Activated T-cell treated with anti-CD3 and anti-CD28 coated beads for 1 hour (primary cell): Measurements from ENCODE around the gene REEP3.
"Not testable (repeated sequence)": the region's sequence is repeated elsewhere in the genome, so short reads cannot be mapped to it uniquely, and the experiment has no call there.

Experiments used
- DNase-seq: peaks from one replicate; pipeline ENCODE4 v3.0.0-alpha.2; 2020; ENCODE audit warnings: low read depth

Gene REEP3, protein sequence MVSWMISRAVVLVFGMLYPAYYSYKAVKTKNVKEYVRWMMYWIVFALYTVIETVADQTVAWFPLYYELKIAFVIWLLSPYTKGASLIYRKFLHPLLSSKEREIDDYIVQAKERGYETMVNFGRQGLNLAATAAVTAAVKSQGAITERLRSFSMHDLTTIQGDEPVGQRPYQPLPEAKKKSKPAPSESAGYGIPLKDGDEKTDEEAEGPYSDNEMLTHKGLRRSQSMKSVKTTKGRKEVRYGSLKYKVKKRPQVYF

DNA sequence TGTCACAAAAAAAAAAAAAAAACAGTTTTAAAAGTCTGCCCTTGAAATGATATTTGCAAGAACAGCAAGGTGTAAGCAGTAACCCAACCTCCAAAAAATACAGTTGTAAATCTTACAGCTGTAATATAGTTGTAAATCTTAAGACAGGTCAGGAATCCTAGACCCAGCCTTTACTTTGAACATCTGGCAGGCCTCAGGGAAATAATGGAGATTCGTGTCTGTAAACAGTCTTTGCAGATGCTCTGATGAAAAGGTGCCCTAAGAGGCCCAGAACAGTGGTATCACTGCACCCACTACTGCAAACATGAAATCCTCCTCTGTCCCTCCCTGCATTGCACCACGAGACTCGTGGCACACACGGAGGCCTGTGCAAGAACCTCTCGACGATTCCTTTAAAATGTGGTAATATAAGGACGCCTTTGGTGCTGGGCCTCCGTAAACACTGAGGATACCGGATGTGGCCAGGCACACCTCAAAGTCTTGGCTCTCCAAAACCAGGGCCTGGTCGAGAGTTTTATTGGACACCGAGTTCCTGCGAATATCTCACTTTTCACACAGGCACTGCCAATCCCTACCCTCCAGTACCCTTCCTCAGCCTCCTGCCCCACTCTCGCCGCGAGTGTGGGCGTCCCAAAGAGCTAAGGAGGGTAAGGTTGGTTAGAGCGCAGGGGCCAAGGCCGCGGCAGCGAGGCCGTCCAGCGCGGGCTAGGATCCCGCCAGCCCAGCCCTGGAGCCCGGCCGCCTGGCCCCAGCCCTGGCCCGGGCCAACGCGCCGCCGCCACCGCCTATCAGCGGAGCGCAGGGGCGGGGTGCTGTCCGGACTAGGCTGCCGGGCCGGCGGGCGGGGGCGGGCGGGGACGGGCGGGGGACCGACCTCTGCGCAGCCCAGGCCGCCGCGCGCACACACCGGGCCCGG, at the start of gene REEP3:
Gene REEP3, plus strand, starts transcription at position 902 of the 916 bp plus-strand sequence. CDS start 145 bp downstream, outside the sequence.
- peak; percentile 18 for DNase-seq

DNA sequence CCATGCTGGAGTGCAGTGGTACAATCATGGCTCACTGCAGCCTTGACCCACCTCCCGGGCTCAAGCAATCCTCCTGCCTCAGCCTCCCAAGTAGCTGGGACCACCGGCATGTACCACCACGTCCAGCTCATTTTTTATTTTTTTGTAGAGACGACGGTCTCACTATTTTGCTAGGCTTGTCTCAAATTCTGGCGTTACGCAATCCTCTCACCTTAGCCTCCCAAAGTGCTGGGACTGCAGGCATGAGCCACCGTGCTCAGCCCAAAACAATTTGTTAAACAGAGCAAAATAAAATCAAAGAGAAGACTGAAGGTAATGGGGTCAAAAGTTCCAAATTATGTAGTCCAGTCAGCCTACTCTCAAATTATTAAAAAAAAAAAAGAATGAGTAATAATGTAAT, 46.7 kb upstream of the REEP3 start:
- DNase-seq: no peak

DNA sequence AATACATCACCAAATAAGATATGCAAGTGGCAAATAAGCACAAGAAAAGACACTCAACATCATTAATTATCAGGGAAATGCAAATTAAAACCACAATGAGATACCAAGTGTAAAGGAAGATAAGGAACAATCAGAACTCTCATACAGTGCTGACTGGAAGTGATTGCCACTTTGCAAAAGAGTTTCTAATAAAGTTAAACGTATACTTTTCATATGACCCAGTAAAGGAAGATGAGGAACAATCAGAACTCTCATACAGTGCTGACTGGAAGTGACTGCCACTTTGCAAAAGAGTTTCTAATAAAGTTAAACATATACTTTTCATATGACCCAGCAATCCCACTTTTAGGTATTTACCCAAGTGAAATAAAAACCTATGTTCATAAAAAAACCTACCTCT, 43.3 kb upstream of the REEP3 start:
- DNase-seq: no peak

DNA sequence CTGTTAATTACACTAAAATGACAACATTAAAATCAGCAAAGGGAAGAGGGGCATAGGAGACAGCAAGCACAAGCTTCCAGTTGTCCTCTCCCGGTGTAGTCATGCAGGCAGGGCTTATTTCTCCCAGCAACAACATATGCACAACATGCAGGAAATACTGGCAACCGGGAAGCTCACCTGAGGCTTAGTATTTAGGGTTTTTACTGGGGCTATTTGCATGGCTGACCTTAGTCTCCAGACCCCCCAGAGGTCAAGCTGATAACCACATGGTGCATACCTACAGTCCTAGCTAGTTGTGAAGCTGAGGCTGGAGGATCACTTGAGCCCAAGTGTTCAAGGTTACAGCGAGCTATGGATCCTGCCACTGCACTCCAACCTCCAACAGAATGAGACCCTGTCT, 42.6 kb upstream of the REEP3 start:
- DNase-seq: no peak

DNA sequence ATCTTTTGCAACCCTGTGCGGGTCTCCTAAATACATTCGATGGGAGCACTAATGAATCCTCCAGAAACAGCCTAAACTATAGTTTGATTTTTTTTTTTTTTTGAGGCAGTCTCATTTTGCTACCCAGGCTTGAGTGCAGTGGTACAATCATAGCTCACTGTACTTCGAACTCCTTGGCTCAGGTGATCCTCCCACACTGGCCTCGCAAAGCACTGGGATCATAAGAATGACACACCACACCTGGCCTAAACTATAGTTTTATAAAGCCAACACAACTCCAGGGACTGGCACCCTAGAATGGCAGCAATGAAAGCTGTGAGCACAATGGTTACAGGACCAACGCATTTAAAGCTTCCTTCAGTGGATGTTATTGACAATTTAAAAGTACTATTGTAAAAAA, 41.0 kb upstream of the REEP3 start:
- no peak for DNase-seq

DNA sequence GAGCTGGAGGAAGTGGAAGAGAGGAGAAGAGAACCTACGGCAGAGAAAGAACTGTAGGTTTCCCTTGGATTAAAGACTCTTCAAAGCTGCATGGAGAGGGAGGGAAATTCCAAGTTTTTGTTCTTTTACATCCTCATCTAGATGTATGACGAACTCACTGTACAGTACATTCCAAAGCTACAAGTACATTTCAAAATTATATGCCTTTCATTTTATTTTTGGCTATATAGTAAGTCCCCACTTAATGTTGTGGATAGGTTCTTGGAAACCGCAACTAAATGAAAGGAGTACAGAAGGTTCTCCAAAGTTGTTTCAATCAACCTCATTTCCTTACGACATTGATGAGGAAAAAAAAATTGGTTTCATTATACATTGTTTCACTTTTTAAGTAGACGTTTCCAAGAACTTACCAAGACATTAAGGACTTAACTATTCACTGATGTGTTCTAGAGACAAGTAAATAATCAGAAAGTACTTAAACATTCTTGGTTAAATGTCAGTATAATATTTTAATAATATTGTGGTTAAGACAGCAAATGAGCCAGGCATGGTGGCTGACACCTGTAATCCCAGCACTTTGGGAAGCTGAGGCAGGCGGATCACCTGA, 39.3 kb upstream of the REEP3 start:
- no peak for DNase-seq

DNA sequence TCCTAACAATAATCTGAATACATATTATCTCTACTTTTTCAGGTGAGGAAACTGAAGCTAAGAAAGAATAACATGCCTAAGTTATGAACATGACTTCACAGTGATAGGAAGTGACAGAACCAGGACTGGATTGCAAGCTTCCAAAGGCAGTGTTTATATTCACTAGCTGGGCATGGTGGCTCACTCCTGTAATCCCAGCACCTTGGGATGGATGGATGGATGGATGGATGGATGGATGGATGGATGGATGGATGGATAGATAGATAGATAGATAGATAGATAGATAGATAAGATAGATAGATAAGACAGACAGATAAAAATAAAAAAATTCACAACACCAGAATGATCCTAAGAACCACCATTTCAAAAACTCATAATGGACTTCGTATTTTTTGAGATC, 37.2 kb upstream of the REEP3 start:
- DNase-seq: no peak

DNA sequence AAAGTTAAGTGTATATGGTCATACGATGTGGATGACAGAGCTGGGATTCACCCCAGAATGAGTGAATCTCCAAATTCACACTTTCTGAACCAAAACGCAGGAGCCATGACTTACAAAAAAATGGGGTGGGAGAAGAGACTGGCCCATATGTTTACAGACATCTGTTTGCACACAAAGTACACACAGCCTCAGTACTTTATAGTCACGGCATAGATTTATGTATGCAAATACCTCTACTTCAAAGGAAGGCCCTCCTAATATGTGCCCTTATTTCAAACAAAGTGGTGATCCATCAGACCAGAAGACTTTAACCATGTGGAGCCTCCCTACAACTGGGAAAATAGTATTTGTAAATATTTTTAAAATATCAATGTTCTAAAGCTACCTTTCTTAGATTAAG, 33.2 kb upstream of the REEP3 start:
- no peak for DNase-seq

DNA sequence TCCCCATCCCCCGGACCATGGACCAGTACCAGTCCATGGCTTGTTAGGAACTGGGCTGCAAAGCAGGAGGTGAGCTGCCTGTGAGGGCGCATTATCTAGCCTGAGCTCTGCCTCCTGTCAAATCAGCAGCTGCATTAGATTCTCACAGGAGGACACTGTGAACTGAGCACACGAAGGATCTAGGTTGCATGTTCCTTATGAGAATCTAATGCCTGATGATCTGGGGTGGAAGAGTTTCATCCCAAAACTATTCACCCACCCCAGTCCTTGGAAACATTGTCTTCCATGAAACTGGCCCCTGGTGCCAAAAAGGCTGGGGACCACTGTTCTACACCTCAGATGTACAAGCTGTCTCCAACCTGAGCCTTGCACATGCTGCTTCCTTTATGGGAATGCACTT, 31.4 kb upstream of the REEP3 start:
- no peak for DNase-seq

DNA sequence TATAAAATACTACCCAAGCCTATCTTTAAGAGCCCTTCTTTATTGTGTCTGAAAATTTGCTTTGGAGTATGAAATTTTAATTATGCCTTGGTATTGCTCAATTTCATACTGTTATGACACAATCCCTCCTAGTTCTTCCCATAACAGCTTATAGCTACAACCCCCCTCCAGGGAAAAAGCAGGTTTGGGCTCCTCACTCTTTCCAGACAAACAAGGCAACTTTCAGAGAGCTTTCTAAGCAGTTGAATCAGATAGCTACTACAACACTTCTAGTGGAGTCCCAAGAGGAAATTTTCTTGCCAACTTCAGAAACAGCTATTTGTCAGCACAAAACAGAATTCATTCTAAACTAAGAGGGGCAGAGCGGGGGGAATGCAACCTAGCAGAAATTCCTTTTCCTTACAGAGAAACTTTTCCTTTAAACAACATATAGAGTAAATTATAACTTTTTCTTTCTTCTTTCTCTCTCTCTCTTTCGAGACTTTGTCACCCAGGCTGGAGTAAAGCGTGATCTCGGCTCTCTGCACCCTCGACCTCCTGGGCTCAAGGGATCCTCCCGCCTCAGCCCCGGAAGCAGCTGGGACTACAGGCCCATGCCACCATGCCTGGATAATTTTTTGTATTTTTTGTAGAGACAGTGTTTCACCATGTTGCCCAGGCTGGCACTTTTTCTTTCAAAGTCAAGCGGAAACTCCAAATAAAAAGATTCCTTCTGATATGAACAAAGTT, 29.4 kb upstream of the REEP3 start:
- DNase-seq: no peak

DNA sequence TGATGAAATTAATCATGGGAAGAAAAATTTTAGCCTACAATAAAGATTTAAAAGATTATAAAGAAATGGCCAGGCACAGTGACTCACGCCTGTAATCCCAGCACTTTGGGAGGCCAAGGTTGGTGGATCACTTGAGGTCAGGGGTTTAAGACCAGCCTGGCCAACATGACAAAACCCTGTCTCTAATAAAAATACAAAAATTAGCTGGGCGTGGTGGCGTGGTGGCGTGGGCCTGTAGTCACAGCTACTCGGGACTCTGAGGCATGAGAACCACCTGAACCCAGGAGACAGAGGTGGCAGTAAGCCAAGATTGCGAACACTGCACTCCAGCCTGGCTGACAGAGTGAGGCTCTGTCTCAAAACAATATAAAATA, 28.9 kb upstream of the REEP3 start:
- not testable (repeated sequence) for DNase-seq

DNA sequence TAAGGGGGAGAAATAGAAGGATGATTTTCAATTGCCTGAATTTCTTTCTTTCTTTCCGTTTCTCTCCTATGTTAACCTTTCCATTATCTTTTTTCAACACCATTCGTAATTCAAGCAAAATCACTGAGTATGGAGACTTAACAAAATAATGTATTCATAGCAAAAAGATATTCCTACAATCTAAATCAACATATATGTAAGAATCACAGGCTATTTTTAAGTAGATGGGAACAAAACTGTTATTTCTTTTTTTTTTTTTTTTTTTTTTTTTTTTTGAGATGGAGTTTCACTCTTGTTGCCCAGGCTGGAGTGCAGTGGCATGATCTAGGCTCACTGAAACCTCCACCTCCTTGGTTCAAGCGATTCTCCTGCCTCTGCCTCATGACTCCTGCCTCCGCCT, 28.2 kb upstream of the REEP3 start:
- DNase-seq: no peak

DNA sequence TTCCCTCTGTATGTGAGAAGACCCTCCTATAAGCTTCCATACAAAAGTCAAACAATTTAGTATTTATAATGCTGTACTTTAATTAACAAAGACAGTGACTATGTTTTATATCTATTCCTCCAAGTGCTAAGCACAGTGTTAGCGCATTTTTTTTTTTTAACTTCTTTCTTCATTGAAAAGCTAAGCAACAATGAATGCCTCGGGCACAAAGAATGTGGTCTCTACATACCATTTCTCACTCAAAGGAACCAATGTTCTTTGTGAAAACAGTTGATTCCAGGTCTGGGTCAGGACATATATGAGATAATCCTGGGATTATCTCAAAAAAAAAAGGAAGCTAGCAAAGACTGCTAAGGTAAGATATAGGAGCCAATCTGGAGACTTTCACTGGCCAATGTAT, 26.2 kb upstream of the REEP3 start:
- no peak for DNase-seq

DNA sequence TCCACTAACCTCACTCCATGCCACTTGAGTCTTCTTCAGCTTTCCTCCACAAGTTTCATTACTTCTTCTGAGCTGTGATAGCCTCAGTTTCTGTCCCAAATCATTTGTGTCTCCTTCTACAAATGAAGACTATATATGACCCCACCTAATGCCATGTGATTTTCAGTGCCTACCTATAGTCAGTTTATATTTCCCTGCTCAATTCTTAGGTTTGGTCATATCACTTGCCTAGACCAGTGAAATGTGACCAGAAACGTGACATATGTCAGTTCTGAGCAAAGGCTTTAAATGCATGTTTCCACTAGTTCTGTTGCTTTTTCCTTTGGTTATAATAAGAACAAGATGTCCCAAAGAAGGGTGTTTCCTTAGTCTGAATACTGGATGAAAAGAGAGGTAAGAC, 24.6 kb upstream of the REEP3 start:
- DNase-seq: no peak

DNA sequence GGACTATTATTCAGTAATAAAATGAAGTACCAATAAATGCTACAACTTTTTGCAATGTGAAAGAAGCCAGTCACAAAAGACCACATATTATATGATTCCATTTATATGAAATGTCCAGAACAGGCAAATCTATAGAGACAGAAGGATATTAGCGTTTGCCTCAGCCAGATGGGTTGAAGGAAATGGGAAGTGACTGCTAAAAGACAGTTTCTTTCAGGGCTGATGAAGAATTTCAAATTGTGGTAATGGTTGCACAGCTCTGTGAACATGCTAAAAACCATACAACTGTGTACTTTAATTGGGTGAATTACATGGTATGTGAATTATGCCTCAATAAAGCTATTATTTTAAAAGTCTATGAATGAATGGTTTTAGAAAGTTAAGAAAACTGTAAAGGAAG, 23.9 kb upstream of the REEP3 start:
- no peak for DNase-seq

DNA sequence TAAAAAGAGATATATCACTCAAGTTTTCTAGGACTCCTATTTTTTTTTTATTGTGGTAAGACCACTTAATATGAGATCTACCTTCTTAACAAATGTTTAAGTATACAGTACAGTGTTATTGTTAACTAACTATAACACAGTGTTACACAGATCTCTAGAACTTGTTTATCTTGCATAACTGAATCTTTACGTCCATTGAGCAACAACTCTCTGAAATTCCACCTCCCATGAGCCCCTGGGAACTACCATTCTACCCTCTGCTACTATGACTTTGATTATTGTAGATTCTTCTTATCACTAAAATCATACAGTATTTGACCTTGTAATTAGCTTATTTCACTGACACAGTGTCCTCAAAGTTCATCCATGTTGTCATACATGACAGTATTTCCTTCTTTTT, 22.5 kb upstream of the REEP3 start:
- DNase-seq: no peak

DNA sequence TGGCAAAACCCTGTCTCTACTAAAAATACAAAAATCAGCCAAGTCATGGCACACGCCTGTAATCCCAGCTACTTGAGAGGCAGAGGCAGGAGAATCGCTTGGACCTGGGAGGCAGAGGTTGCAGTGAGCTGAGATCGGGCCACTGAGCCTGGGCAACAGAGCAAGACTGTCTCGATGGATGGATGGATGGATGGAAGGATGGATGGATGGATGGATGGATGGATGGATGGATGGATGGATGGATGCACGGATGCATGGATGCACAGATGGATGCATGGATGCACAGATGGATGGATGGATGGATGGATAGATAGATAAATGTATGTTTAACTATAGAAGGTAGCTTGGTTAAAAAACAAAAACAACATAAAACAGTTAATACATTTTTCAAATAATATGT, 20.6 kb upstream of the REEP3 start:
- DNase-seq: not testable (repeated sequence)

DNA sequence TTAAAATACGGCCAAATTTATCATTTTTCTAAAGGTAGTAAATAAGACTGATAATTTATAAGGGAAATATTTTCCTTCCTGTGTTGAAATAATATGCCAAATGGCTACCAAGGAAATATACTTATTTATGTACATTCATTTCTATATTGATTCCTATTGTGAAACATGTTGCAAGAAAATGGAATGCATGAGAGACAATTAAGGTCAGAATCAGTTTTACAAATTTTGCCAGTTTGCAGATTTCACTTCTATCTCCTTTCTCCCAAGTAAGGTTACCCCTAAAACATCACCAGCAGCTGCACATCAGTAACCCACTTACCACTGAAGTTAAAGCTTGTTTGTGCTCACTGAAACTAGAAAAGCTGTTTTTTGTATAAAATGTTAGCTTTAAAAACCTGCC, 19.2 kb upstream of the REEP3 start:
- no peak for DNase-seq

DNA sequence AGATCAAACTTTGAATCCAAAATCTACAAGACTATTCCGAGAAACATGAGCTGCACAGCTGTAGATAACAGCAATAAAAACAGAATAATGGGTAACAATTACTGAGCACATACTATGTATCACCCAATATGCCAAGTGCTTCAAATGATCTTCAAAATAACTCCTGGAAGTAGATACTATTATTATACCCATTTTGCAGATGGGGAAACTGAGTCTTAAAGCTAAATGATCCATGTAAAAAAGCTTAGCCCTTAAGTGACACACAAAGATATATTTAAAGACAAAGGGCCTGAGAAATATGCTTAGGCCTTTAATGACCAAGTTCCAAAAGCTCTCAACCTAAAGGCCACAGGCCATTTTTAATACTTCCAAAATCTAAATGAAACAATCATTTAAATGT, 18.4 kb upstream of the REEP3 start:
- no peak for DNase-seq

DNA sequence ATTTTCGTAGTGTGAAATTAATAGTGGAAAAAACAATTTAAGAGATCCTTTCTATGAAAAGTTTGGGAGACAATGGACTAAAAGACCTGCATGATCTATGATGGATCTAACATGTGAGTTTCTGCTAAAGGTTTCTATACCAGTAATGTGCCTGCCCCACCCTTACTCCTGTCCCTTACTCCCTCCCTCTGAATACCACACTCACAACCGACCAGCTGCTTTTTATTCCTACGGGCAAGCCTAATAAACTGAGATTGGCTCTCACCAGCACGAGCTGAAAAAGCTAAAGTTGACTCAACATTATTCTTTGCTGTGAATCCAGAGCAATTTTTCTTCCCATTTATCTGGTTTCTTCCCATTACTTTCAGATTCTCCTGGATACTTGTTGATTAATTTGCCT, 17.8 kb upstream of the REEP3 start:
- DNase-seq: no peak

DNA sequence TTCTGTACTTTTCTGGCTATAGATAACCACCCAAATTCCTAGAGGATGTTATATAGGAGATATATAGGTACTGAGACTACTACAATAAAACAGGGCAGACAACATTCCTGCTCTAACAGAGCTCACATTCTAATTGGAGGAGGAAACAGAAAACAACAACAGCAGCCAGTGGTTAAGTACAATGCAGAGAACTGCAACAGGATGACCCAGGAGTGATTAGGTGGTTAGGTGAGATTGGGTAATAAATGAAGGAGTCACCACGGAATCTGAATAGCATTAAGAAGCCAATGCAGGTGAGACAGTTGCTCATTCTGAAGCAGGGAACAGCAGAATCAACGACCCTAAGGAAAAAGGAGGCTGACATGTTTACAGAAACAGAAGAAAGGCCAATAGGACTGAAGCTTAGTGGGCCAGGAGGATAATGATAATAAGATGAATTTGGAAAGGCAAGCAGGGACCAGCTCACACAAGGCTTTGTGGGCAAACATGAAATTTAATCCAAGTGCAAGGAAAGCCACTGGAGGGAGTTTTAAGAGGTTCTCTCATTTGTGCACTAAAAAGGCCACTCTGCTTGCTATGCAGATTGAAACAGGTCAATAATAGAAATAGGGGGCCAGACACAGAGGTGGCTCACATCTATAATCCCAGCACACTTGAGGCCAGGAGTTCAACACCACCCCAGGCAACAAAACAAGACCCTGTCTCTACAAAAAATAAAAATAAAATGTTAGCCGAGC, 16.9 kb upstream of the REEP3 start:
- DNase-seq: no peak

DNA sequence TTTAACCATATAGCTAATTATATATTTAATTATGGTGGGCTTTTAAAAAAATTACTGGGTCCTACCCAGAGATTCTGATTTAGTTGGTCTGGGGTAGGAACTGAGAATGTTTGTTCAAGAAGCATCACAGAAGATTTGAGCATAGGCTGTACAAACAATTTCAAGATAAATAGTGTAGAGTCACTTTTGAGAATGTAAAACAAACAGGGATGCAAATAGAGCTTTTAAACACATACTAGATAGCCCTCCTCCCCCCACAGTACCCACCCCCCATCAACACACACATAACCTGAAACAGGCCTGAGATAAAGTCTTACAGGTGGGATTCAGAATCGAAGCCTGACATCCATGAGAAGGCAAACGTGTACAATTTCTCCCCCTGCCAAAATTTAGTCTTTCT, 15.6 kb upstream of the REEP3 start:
- DNase-seq: no peak
